HG02610 (cell line): Measurements from ENCODE around the gene REEP1.

Experiments used
- ATAC-seq: cut with Tn5 transposase; IDR thresholded peaks from one replicate; pipeline ENCODE4 v1.9.1; 2021; ENCODE audit warnings: mild to moderate bottlenecking, moderate library complexity; ENCODE audit not compliant: unreplicated experiment

REEP1 gene

DNA sequence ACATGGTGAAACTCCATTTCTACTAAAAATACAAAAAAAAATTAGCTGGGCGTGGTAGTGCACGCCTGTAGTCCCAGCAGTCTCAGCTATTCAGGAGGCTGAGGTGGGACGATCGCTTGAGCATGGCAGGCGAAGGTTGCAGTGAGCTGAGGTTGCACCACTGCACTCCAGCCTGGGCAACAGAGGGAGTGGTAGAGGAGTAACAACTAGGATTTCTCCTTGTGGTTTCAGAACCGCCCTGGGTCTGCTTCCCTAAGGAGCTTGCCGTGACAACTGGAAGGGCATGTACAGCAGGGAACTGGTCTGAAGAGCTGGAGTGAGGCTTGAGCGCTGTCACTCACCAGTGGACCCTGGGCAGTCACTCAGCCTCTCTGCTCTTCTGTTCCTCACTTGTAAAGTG lies 29.1 kb downstream of the REEP1 start:
- no peak for ATAC-seq

GRCh38 chr2:86307431-86307830 lies 30.0 kb downstream of the REEP1 start:
- no peak for ATAC-seq

- no peak for ATAC-seq
These were observed 31.5 kb downstream of the REEP1 start for GRCh38 chr2:86305915-86306254.

DNA sequence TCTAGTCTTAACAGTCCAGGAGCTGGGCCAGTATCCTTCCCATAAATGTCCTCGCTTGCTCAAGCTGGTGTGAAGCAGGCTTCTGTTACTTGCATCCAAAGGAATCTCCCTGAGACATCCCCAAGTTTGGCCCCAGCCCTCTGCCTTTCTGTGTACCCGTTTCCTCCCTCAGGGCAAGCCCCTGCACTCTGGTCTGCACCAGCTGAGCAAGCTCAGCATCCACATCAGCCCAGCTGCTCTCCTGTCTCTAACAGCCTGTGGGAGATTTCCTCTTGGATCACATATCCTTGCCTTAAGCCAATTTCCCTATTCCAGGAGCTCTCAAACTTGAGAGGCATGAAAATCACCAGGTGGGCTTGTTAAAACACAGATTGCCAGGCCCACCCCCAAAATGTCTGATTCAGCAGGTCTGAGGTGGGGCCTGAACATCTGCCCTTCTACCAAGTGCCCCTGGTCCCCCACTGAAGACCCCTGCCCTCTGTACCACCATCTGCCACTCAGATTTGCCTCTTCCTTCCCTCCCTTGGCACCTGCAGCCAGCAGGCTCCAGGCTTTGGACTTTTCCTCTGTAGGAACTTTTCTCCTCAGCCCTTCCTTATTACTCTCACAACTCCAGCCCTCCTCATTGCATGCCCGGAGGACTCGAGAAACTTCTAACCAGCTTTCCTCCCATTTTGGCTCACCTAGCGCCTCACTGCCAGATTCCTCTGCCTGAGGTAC lies 32.1 kb downstream of the REEP1 start:
- ATAC-seq = no peak

- no peak for ATAC-seq
These were observed 33.0 kb downstream of the REEP1 start for GRCh38 chr2:86304416-86304815.

- no peak for ATAC-seq
These were observed 35.1 kb downstream of the REEP1 start for GRCh38 chr2:86302320-86302719.

- no peak for ATAC-seq
These were observed 35.7 kb downstream of the REEP1 start for GRCh38 chr2:86301711-86302202.

DNA sequence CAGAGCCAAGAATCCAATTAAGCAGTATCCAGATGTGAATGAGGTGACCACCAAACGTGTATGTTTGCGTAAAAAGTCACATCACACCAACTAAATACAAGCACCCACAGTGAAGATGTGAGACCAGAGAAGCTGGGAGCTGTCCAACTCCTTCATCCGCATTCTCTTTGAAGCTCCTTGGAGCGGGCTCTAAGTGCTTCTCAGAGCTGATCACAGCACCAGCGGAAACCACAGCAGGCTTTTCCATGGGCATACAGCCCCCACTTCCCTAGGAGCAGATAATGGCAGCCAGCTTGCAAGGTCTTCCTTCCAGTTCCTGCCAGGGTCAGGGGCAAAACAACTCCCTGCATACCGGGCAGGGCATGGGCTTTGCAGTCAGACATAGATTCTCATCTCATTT lies 36.4 kb downstream of the REEP1 start:
- no peak for ATAC-seq

GRCh38 chr2:86300496-86300895 lies 36.9 kb downstream of the REEP1 start:
- ATAC-seq = no peak

- ATAC-seq = no peak
These were observed 38.7 kb downstream of the REEP1 start for GRCh38 chr2:86298411-86299390.

DNA sequence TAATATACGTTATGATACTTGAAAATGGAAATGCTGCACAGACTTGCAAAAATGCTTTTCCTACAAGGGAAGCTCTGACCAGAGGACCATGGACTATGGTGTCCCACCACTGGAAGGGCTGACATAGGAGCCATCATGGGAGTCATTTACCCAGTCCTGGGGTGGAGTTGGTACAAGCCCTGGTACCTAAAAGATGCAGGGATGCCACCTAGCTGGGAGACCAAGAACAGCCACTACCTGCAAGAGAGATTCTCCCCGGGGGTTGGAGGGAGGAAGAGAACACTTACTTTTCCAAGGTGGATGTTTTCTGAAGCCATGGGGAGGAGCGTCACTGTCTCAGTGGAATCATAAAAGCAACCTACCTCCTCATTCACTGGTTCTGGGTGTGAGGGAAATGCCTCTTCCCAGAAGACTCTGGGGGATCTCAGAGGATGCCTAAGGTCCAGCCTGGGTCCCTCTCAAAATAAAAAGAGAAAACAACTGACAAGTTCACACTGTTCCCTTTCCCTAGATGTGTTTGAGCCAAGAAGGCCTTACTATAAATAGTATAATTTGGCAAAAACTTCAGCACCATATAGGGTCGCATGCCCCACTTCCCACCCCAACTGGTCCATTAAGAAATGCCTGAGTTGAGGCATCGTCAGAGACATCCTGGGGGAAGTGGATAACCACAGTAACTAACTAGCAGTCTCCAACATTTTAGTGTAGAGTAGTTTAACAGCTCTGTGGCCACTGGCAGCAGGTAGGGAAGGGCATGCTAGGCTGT lies 39.9 kb downstream of the REEP1 start:
- ATAC-seq = no peak

DNA sequence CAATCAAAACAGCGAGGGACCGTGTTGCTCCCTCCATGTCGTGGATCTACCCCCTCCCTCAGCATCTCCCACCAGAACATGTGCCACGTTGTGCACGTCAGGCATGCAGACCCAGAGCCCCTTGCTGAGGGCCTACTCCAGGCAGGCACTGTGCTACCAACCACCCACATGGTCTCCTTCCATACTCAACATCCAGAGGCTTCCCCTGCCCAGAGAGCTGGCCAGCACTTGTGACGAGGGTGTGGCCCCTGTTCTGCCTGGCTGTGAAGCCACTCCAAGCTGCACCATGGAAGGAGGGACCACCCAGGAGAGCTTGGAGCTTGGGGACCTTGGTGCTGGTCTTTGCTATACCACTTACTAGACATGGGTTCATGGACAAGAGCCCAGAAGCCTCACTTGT lies 40.5 kb downstream of the REEP1 start:
- ATAC-seq = no peak

DNA sequence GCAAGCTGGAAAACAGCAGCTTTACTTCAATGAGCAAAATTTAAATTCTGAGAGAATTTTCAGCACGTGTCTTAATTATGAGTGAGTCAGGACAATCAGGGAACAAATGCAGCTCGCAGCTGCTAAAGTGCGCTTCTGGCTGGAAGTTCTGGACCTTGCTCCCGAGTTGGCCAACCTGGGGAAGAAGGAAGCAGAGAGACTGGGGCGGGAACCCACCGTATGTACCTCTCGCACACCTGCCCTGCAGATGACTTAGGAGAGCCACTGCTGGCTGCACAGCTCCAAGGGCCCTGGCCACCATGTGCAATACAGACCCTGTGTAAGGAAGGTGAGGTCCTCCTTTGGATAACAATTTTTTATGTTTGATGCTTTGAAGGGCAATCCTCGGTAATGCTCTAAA lies 42.4 kb downstream of the REEP1 start:
- no peak for ATAC-seq

GRCh38 chr2:86293612-86294011 lies 43.8 kb downstream of the REEP1 start:
- no peak for ATAC-seq

- no peak for ATAC-seq
These were observed 44.6 kb downstream of the REEP1 start for GRCh38 chr2:86292571-86293515.

DNA sequence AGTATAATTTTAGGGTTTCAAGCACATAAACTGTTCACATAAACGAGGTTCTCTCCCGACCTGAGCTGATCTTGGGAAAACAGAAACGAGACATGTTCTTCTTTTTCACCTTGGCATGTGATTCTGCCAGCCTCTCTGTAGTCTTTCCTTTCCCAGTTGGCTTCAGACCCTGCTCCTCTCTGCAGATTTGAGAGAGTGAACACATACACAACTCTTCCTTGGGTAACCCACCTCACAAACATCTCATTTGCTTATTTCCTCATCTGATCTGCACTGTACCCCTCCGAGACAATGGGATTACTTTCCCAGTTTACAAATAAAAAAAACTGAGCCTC lies 46.1 kb downstream of the REEP1 start:
- no peak for ATAC-seq

DNA sequence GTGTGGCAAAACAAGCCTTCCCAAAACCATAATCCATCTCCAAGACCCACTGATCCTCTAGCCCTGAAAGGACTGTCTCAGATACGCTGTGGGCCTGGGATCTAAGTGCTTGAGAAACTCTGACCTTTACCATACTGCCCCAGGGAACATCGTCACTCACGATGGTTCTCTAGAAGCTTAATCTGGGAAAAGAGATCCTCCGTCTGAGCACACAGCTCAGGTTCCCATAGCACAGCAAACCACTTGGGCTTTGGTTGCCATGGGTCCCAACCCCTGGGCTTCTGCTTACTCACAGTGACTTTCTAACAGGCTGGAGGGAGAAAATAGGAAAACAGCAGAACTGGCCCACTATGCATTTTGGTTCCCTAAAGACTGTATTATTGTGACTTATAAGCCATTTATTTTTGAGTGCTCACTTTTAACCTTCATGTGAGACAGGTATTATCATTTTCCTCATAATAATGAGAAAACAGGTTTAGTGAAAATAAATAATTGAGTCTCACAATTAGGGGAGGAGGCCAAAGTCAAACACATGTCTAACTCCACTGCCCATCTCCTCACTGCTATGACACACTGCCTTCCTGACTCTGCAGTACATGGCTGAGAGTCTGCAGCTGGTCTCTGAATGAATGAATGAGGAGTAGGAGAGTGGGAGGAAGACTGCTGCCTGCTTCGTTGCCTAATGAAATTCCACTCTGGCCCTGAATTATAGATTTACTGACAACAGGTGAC lies 46.7 kb downstream of the REEP1 start:
- ATAC-seq = no peak

DNA sequence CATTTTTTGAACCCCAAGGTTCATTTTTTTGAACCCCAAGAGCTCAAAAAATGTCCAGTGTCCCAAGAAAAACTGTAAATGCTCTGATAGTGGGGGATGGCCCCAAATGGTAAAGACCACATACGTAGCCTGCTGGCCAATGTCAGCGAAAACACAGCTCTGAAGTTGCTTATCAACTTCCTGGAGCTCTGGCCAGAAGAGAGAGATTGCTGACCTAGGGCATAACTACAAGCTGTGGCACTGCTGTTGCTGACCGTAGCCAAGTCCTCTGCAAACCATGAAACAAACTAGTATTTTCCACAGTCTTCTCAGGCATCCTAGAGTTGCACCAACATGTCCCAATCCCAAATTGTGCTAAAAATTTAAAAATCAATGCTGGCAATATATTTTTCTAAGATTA lies 50.9 kb downstream of the REEP1 start:
- no peak for ATAC-seq

GRCh38 chr2:86285981-86286380 lies 51.4 kb downstream of the REEP1 start:
- no peak for ATAC-seq

DNA sequence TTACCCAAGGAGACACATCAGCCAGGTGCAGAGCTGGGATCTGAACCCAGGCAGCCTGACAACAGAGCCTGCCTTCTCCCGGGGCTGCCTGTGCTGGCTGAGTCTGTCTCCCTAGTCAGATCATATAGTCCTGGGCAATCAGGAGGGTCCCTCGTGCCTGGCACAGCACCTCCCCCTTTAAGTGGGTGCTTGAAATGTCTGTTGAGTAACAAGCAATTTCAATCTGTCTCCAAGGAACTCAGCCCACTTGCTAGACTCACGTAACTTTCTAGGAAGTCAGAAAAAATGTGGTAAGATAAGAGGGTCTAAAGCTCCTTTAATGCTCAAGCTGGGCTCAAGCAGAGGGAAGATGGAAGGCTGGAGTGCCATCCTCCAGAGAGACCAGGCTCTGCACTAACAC lies 51.9 kb downstream of the REEP1 start:
- no peak for ATAC-seq
